Karpas-422 (cell line): ENCODE data around the gene FMNL2. TPM values are rescaled to one million over a fixed set of nuclear protein-coding genes. Genes with fewer than 3 reads are reported as not detected.

Experiments
- DNase-seq: peaks from one replicate; pipeline ENCODE4 v3.0.0-alpha.2; 2015
- H2AFZ ChIP-seq: fragments of 200-600 bp; sonication (generic); 2 replicates; pipeline ENCODE4 v1.6.1; 2014; ENCODE audit warnings: antibody characterized with exemption, low read length, mixed read lengths
- H3K27ac ChIP-seq: fragments of 200-600 bp; sonication (generic); 2 replicates; pipeline ENCODE4 v1.5.1; 2014; ENCODE audit warnings: mild to moderate bottlenecking, low read length, moderate library complexity
- H3K27me3 ChIP-seq: fragments of 200-600 bp; sonication (generic); 2 replicates; pipeline ENCODE4 v1.6.1; 2014; ENCODE audit warnings: low read length, mixed read lengths
- H3K36me3 ChIP-seq: fragments of 200-600 bp; sonication (generic); 2 replicates; pipeline ENCODE4 v1.6.1; 2014; ENCODE audit warnings: low read length, mixed read lengths; ENCODE audit not compliant: insufficient read depth
- H3K4me1 ChIP-seq: fragments of 200-600 bp; sonication (generic); 2 replicates; pipeline ENCODE4 v1.6.1; 2014; ENCODE audit warnings: mild to moderate bottlenecking, low read length, mixed read lengths
- H3K4me2 ChIP-seq: fragments of 200-600 bp; sonication (generic); 2 replicates; pipeline ENCODE4 v1.6.1; 2014; ENCODE audit warnings: low read length, low read depth, mild to moderate bottlenecking; ENCODE audit not compliant: poor library complexity, severe bottlenecking
- H3K4me3 ChIP-seq: fragments of 200-600 bp; sonication (generic); 2 replicates; pipeline ENCODE4 v1.5.1; 2014; ENCODE audit warnings: mild to moderate bottlenecking, antibody characterized with exemption, low read length, mixed read lengths
- H3K79me2 ChIP-seq: fragments of 200-600 bp; sonication (generic); 2 replicates; pipeline ENCODE4 v1.6.1; 2014; ENCODE audit warnings: mild to moderate bottlenecking, low read length, mixed read lengths
- H3K9ac ChIP-seq: fragments of 200-600 bp; sonication (generic); 2 replicates; pipeline ENCODE4 v1.6.0; 2014; ENCODE audit warnings: low read length
- H3K9me2 ChIP-seq: fragments of 200-600 bp; sonication (generic), shearing (Covaris generic); replicated peaks from 2 replicates; pipeline ENCODE4 v1.6.0; 2014; ENCODE audit warnings: mild to moderate bottlenecking, low read length, moderate library complexity; ENCODE audit not compliant: insufficient read depth
- H3K9me3 ChIP-seq: fragments of 300-700, 200-600 bp; sonication (generic); 2 replicates; pipeline ENCODE4 v1.6.1; 2014; ENCODE audit warnings: low read length, mixed read lengths
- H4K20me1 ChIP-seq: fragments of 200-600 bp; sonication (generic); 2 replicates; pipeline ENCODE4 v1.6.1; 2014; ENCODE audit warnings: mild to moderate bottlenecking, antibody characterized with exemption, low read length, low read depth; ENCODE audit not compliant: insufficient read depth
- total RNA-seq: library from RNA; depleted of rRNA; stranded (reverse); fragments of >200 nt; shearing (Covaris generic); gene quantifications from 2 replicates; pipeline ENCODE4 v1.2.3, GENCODE V29; 2014; ENCODE audit warnings: low replicate concordance

FMNL2 gene
- total RNA-seq, 1 experiment from 2014 or later, result 3.2 TPM

DNA sequence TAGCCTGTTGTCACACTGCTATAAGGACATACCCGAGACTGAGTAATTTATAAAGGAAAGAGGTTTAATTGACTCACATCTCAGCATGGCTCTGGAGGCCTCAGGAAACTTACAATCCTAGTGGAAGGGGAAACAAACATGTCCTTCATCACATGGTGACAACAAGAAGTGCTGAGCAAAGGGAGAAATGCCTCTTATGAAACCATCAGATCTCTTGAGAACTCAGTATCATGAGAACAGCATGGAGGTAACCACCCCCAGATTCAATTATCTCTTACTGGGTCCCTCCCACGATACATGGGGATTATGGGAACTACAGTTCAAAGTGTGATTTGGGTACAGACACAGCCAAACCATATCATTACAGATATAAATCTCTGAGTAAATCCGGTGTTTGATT lies 233.6 kb downstream of the FMNL2 start:
- H3K36me3 ChIP-seq, result no peaks in the 10 kb centered on the region
- H3K4me2 ChIP-seq, result no peak overlapping the region
- no peak for DNase-seq
- H3K9ac ChIP-seq, result no peak overlapping the region
- no peaks in the 10 kb centered on the region for H3K79me2 ChIP-seq
- no peaks in the 10 kb centered on the region for H4K20me1 ChIP-seq
- H3K4me1 ChIP-seq, result peaks cover 13% of the 10 kb centered on the region
- no peak overlapping the region for H3K27ac ChIP-seq
- H3K4me3 ChIP-seq, result no peak overlapping the region
- H2AFZ ChIP-seq, result no peak overlapping the region
- no peaks in the 10 kb centered on the region for H3K9me2 ChIP-seq
- no peaks in the 10 kb centered on the region for H3K9me3 ChIP-seq
- H3K27me3 ChIP-seq, result no peaks in the 10 kb centered on the region

DNA sequence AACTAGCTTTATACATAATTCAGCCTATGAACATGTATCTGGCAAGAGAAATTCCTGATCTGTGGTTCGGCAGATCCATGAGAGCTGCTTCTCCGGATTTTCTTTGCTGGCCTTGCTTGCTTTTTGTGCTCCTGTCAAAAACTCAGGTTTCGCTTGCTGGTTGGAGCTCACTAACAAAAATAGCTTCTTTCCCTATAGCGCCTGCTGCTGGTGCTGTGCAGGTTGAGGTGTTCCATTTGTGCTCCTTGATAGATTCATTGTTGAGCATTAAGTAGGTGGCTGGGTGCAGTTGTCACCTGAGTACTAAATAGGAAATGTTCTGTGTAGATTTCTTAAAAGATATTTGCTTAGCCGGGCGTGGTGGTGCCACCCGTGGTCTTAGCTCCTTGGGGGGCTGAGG lies 234.2 kb downstream of the FMNL2 start:
- Histone ChIP-seq H3K79me2 (no peaks in the 10 kb centered on the region), H3K9ac (no peak overlapping the region), H3K9me2 (no peaks in the 10 kb centered on the region), H3K27me3 (no peaks in the 10 kb centered on the region), H3K4me3 (no peak overlapping the region), H3K4me2 (no peak overlapping the region), H4K20me1 (no peaks in the 10 kb centered on the region), H3K4me1 (peaks cover 13% of the 10 kb centered on the region), H2AFZ (no peak overlapping the region), H3K27ac (no peak overlapping the region), H3K36me3 (no peaks in the 10 kb centered on the region), H3K9me3 (no peaks in the 10 kb centered on the region)
- DNase-seq, result no peak

DNA sequence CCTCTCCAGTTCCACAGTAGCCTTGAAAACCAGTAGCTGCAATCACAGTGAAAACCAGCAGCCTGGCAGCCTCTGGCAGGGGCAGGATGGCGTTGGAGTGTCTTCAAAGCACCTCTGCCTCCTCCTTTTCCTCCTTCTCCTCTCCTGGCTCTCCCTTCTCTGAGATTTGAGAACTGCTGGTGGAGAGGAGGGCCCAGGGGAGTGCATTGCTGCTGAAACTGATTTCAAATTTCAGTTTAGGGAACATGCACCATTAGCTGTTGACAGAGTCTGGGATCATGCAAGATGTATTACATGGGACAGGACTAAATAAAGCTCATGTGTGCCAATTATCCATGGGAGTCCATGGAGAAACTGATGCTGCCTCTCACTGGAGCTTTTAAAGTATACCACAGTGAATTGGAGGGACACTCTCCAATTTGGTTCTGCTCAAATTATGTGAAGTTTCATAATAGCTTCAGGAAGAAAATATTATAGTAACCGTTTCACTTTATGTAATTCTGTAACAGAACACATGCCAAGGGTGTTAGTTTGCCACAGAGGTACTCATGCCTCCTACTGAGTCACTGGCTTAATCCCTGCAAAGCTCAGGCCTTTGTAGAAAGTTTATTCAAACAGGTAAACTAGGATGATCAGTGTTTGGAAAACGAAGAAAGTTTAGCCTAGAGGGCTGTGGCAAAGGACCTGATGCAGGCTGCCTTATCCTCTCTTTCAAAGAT lies 236.2 kb downstream of the FMNL2 start:
- Histone ChIP-seq H3K27ac (no peak overlapping the region), H3K4me1 (peaks cover 9% of the 10 kb centered on the region), H3K4me3 (no peak overlapping the region), H3K27me3 (no peaks in the 10 kb centered on the region), H3K79me2 (no peaks in the 10 kb centered on the region), H2AFZ (no peak overlapping the region), H3K36me3 (no peaks in the 10 kb centered on the region), H3K9me3 (no peaks in the 10 kb centered on the region), H3K4me2 (no peak overlapping the region), H3K9ac (no peak overlapping the region), H4K20me1 (no peaks in the 10 kb centered on the region), H3K9me2 (no peaks in the 10 kb centered on the region)
- no peak for DNase-seq

DNA sequence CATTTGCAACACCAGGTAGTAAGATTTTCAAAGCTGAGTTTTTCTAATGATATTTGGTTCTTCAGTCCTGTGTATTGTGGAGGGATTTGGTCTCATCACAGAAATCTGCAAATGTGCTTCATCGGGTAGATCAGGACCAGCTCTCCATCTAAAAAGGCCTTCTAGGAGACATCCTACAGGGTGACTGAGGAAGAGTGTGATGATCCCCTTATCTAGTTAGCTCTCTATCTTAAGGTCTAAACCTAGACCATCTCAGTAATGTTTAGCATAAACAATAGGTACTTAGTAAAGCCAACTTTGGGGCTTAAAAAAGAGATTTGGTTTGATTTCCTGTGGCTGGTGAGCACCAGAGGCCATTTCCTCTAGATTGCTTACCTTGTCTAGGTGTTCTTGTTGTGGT lies 237.1 kb downstream of the FMNL2 start:
- no peak for DNase-seq
- Histone ChIP-seq H3K9me2 (no peaks in the 10 kb centered on the region), H3K9ac (no peak overlapping the region), H3K9me3 (no peaks in the 10 kb centered on the region), H3K27ac (no peak overlapping the region), H4K20me1 (no peaks in the 10 kb centered on the region), H3K27me3 (no peaks in the 10 kb centered on the region), H3K4me3 (no peak overlapping the region), H2AFZ (no peak overlapping the region), H3K36me3 (no peaks in the 10 kb centered on the region), H3K4me1 (peaks cover 5% of the 10 kb centered on the region), H3K4me2 (no peak overlapping the region), H3K79me2 (no peaks in the 10 kb centered on the region)

DNA sequence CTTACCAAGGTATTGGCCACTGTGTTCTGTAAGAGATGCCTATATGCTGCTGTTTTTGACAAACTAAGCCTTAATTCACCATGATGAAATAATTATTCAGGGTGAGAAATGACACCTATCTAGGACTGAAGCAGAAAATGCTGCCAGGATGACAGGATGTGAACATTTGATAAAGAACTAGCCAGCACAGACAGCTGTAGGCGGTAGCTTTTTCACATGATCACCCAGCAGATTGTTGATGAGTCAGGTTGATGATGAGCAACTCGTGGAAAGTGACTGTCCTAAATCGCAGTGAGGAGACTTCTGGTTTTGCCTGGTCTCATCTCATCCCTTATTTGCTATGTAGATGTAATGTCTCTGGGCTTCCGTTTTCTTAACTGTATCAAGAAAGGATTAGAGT lies 238.2 kb downstream of the FMNL2 start:
- Histone ChIP-seq H4K20me1 (no peaks in the 10 kb centered on the region), H3K4me3 (no peak overlapping the region), H3K4me2 (peak overlapping the region; percentile 13), H3K27ac (no peak overlapping the region), H3K9me2 (no peaks in the 10 kb centered on the region), H3K79me2 (no peaks in the 10 kb centered on the region), H3K36me3 (no peaks in the 10 kb centered on the region), H2AFZ (no peak overlapping the region), H3K9ac (no peak overlapping the region), H3K9me3 (no peaks in the 10 kb centered on the region), H3K27me3 (no peaks in the 10 kb centered on the region), H3K4me1 (peaks cover 5% of the 10 kb centered on the region)
- peak; percentile 50 for DNase-seq

DNA sequence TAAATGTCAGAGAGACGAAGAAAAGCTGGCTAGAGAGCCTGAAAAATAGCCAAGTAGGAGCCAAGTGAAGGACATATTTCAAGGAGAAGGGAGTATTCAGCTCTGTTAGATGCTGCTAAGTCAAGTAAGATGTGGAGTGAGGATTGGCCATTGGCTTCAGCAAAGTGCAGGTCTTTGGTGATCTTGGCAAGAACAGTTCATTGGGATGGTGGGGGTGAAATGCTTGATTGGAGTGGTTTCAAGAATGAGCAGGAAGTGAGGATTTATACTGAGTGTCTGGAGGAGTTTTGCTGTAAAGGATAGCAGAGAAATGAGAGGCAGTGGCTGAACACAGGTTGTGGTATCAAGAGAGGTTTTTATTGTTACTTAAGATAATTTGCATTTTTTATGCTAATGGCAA lies 242.6 kb downstream of the FMNL2 start:
- no peak overlapping the region for H3K9ac ChIP-seq
- H3K4me2 ChIP-seq, result no peak overlapping the region
- H3K79me2 ChIP-seq, result no peaks in the 10 kb centered on the region
- no peaks in the 10 kb centered on the region for H4K20me1 ChIP-seq
- H2AFZ ChIP-seq, result no peak overlapping the region
- H3K4me3 ChIP-seq, result no peak overlapping the region
- H3K27me3 ChIP-seq, result no peaks in the 10 kb centered on the region
- H3K36me3 ChIP-seq, result no peaks in the 10 kb centered on the region
- no peaks in the 10 kb centered on the region for H3K9me2 ChIP-seq
- no peaks in the 10 kb centered on the region for H3K9me3 ChIP-seq
- peaks cover 5% of the 10 kb centered on the region for H3K4me1 ChIP-seq
- no peak for DNase-seq
- H3K27ac ChIP-seq, result no peak overlapping the region

DNA sequence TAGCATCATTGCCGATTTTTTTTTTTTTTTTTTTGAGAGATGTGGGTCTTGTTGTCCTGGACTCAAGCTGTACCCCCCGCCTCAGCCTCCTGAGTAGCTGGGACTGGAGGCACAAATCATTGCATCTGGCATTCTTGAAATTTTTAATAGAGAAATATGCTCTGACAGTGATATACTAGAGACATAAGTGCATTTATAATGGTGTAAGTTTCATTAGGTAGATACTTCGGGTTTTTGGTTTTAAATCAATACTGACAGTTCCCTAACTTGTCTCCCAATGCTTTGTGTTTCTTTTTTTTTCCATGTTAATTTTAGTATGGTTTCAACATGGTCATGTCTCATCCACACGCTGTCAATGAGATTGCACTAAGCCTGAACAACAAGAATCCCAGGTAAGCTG lies 243.6 kb downstream of the FMNL2 start:
- no peaks in the 10 kb centered on the region for H3K79me2 ChIP-seq
- H3K4me3 ChIP-seq, result no peak overlapping the region
- H3K36me3 ChIP-seq, result no peaks in the 10 kb centered on the region
- H3K27ac ChIP-seq, result no peak overlapping the region
- no peak overlapping the region for H3K9ac ChIP-seq
- no peaks in the 10 kb centered on the region for H3K9me2 ChIP-seq
- H2AFZ ChIP-seq, result no peak overlapping the region
- no peaks in the 10 kb centered on the region for H3K9me3 ChIP-seq
- DNase-seq, result no peak
- no peaks in the 10 kb centered on the region for H4K20me1 ChIP-seq
- no peak overlapping the region for H3K4me2 ChIP-seq
- H3K27me3 ChIP-seq, result no peaks in the 10 kb centered on the region
- H3K4me1 ChIP-seq, result no peaks in the 10 kb centered on the region

DNA sequence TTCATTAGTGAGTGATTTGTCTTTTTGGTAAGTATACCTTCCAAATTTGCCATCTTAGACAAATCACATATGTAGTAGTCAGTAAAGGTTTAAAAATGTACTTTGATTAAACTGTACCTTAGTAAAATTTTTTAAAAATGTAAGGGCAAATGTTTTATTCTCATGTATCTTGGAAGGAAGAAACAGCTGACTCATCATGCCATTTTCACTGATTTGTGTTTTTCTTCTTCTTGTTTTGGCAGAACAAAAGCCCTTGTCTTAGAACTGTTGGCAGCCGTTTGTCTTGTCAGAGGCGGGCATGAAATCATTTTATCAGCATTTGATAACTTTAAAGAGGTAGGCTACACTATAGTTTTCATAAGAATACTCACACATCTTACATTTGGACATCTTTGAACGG lies 245.7 kb downstream of the FMNL2 start:
- no peaks in the 10 kb centered on the region for H4K20me1 ChIP-seq
- DNase-seq, result no peak
- H3K4me2 ChIP-seq, result no peak overlapping the region
- no peaks in the 10 kb centered on the region for H3K9me2 ChIP-seq
- H3K9ac ChIP-seq, result no peak overlapping the region
- H3K79me2 ChIP-seq, result no peaks in the 10 kb centered on the region
- no peaks in the 10 kb centered on the region for H3K36me3 ChIP-seq
- no peak overlapping the region for H3K4me3 ChIP-seq
- H2AFZ ChIP-seq, result no peak overlapping the region
- no peak overlapping the region for H3K27ac ChIP-seq
- no peaks in the 10 kb centered on the region for H3K4me1 ChIP-seq
- no peaks in the 10 kb centered on the region for H3K27me3 ChIP-seq
- H3K9me3 ChIP-seq, result no peaks in the 10 kb centered on the region
